ENCODE results near the gene CPPED1.

The CPPED1 gene

DNA sequence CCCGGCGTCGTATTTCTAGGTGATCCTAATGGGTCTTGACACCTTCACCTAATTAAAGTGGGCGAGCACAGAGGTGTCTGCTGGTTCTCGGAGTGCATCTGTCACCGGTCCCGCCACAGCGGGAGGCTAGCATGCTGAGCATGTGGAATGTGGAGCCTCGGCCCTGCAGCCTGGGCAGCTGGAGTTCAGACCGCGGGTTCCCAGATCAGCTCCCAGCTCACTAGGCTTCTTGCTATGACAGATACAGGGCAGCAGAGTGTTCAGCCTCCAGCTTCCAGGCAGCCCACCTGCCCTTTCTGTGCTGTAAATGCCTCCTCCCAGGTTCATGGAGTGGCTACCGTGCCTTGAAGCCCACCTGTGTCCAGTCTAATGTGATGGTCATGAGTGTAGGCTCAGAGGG lies 166.7 kb downstream of the CPPED1 start:
- DNase-seq: no peak

DNA sequence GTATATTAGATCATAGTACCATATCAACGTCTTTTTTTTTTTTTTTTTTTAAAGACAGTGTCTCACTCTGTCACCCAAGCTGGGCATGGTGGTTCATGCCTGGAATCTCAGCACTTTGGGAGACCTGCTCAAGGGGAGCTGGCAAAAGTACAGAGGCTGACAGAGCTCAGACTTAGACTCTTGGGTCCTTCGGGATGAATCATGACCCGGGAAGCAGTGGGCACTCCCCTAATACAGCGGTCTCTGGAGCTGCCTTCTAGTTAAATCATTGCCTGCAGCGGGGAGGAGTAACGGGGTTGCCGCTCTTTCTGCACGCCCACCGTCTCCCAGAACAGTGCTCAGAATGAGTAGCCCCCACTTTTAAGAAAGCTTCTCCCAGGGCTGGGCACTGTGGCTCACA lies 174.4 kb downstream of the CPPED1 start:
- no peak for DNase-seq

DNA sequence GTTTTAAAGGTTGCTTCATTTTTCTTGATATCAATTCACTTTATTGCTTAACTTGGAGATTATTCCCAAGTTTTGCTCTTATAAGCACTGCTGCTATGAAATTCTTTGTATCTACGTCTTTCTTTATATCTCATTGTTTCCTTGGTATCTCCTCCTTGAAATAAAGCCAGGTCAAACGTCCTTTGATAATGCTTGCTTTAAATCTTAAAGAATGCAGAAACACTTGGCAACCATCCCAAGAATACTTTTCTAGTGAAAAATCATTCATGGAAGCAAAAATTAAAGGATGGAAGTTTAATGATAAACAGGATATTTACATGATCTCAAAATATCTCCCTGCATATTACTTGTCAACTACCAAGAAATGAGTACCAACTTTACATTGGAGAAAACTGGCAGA lies 175.2 kb downstream of the CPPED1 start:
- DNase-seq: no peak

DNA sequence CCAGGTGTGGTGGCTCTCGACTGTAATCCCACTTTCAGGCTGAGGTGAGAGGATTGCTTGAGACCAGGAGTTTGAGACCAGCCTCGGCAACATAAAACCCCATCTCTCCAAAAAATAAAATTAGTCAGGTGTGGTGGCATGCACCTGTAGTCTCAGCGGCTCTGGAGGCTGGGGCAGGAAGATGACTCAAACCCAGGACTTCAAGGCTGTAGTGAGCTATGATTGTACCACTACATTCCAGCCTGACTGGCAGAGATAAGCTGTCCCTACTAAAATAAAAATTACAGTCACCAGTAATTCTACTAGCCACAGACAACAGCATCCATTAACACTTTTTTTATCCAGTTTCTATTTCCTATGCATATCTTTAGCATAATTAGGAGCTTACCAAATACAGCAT lies 176.3 kb downstream of the CPPED1 start:
- no peak for DNase-seq

DNA sequence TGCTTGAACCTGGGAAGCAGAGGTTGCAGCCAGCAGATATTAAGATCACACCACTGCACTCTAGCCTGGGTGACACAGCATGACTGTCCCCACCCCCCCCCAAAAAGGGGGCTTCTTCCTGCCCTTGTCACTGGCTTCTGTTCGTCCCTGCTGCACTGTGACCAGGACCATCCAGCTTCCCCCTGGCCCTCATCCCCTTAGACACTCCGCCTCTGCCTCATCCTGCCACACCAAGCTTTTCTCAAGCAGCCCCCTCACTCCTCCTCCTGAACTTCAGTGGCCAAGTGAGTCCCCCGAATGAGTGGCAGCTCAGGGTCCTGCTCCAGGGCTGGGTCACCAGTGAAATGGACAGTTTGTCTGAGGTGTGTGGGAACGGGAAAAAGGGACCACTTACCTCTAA lies 177.3 kb downstream of the CPPED1 start:
- no peak for DNase-seq

DNA sequence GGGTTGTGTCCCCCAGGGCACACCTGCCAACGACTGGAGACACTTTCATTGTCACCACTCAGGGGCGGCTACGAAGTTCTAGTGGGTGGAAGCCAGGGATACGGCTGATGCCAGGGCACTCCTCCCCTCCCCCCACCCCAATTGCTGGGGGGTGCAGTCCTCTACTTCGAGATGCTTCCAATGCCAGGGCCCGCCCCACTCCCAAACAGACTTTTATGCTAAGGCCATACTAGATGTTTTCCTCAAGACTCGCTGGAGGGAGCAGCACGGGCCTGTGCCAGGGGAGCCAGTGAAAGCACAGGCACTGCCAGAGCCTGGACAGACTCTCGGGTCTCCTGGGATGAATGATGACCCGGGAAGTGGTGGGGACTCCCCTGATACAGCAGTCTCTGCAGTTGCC lies 178.0 kb downstream of the CPPED1 start:
- DNase-seq: no peak

DNA sequence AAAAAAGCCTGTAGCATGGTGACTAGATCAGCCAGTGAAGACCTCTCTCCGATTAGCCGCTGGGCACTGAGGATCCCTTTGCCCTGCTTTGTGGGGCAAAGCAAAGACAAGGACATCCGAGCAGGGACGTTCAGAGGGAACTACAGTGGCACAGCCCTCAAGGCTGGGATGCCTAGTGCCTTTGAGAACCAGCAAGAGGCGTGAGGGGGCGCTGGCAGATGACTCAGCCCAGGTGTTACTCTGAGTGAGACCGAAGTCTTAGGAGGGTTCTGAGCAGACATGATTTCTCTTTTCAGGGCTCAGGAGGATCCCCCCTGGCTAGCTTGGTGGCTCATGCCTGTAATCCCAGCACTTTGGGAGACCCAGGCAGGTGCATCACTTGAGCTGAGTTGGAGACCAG lies 178.6 kb downstream of the CPPED1 start:
- no peak for DNase-seq

DNA sequence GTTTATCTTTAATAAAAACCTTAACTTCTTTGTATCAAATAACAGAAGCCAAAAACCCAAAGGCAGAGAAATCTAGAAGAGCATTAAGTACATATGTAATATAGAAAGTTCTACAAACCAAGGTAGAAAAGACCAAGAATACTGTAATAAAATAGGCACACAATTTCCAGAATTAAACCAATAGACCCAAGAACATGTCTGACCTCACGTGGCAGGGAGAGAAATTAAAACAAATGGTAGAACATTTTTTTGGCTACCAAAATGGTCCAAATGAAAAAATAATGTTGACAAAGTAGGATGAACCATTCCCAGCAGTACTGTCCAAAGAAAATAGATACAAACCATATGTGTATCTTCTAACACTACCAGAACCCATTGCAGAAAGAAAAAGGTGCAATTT lies 183.5 kb downstream of the CPPED1 start:
- no peak for DNase-seq

DNA sequence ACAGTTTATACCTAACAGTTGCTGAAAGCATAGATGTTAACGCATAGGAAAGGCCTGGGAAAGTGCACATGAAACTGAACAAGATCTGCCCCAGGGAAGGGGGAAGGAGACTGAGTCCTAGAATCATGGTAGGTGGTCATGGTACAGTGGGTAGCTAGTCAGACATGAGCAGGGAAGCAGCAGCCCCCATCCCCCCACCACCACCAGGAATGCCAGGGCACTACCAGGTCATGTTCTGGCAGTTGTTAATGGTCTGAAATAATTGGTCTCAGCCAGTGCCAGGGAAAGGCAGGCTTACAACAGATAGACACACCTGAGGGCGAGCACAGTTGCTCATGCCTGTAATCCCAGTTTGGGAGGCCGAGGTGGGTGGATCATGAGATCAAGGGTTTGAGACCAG lies 185.2 kb downstream of the CPPED1 start:
- DNase-seq: no peak

DNA sequence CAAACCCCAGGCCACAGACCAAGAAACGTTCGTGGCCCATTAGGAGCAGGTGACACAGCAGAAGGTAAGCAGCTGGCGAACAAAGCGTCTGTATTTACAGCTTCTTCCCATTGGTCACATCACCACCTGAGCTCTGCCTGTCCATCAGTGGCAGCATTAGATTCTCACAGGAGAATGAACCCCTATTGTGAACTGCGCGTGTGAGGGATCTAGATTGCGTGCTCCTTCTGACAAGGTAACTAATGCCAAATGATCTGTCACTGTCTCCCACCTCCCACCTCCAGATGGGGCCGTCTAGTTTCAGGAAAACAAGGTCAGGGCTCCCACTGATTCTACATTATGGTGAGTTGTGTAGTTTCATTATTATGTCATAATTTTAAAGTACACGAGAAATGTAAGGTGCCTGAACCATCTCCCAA lies 186.3 kb downstream of the CPPED1 start:
- no peak for DNase-seq

DNA sequence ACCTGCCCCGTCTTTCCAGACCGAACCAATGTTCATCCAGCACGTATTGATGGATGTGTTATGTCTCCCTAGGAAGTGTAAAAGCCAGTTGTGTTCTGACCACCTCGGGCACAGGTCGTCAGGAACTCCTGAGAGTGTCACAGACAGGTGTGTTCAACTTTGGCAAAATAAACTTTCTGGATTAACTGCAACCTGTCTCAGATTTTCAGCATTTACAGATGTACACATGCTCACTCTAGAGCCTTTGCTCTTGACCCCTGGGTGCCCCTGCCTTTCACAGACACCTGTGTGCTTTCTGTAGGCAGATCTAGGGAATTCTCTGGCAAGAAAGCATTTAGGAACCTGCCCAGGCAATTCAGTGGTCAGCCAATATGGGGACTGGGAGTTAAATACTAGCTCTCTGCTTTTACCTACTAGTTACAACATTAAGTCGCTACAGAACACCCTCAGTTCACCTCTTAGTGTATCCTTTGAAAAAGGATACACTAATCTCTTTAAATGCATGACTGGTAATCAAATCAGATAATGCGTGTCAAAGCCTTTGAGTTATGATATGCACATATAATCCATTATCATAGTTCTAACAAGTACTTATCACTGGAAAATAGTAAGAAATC lies 188.9 kb downstream of the CPPED1 start:
- no peak for DNase-seq

DNA sequence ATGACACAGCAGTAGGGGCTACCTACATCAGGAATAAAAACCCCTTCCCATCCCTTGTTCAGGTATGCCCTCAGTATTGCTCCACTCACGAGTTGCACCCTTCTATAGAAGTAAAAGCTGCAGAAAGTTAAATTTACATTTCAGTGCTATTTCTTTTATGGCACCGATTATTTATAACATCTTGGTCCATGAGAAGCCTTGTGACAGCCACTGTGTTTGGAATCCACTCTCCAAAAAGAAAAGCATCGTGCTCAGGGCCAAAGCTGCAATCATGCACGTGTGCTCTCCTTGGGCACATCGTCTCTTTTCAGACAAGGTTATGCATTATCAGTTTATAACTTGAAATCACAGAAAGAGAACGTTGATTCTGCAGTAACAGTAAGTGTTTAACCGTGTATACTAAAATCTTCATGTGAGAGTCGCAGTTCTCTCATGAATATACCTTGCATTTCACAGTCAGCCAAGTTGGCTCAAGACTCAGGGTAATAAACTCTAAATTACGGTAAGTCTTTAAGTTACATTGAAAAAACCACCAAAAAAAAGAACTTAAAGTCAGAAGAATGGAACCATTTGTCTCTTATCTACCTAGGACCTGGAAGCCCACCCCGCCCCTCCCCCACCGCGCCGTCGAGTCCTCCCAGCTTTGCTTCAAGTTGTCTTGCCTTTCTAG lies 189.6 kb downstream of the CPPED1 start:
- DNase-seq: no peak

DNA sequence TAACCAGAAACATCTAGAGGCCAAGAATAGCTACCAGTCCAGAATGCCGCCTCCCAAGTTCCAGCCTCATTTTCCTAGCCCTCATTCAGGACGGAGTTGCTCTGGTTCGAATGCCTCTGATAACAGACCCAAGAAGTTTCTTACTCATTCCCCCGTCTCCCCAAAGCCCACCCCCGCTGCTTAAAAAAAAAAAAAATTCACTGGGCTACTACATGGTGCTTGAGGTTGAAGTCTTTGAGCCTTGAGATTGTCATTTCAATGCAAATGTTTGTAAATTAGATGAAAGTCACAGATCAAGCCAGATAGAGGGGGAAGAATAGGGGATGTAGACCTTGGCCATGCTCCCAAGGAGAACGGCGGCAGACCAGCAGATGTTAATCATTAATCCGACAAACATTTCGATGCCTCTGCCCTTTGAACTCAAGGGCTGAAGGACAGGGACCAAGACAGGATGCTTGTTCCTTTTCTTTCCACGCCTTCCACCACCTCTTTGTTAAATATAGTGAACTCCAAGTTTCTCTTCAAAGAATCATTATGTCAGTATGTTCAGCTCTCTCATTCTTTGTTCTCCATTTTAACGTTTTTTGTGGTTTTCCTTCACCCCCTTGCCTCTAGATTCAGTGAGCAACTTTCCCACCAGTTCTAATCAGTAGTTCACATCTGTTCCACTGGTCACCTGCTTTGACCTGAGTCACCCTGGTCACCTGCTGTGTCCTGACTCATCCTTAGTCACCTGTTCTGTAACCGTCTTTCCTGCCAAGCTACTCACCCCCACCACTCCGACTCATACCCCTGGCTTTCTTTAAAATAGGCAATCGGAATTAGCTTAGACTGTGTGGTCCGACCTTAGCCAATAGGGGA lies 190.3 kb downstream of the CPPED1 start:
- DNase-seq: no peak

DNA sequence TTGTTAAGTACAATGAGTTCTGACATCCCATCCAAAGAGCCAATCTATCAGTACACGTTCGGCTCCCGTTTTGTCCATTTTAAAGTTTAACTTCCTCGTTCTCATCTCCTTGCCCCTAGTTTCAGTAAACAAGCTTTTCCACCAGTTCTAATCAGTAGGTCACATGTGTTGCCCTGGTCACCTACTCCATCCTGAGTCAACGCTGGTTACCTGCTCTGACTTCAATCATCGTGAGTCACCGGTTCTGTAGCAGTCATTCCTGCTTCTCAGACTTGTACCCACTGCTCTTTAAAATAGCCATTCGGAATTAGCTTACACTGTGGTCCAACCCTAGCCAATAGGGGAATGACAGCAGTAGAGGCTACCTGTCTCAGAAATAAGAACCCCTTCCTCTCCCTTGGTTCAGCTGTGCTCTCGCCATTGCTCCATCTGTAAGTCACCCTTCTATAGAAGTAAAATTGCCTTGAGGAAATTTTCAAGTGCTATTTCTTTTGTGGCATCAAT lies 191.0 kb downstream of the CPPED1 start:
- DNase-seq: no peak

DNA sequence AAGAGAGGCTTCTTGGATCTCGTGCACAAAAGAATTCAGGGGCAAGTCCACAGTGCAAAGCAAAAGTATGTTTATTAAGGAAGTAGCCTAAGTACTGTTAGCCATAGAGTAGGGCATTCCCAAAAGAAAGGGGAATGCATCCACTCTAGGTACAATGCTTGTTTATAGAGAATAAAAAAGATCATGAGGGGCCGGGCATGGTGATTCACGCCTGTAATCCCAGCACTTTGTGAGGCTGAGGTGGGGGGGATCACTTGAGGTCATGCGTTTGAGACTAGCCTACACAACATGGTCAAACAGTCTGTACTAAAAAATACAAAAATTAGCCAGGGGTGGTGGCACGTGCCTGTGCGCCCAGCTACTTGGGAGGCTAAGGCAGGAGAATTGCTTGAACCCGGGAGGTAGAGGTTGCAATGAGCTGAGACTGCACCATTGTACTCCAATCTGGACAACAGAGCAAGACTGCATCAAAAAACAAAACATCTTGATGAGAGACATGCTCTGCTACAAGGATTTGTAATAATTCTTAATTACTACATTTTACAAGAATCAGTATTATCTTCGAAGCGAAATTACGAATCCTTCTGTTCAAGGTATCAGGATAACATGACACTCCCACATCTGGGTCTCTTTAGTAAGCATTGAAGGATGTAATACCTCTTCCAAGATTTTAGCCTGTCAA lies 191.6 kb downstream of the CPPED1 start:
- DNase-seq: no peak

DNA sequence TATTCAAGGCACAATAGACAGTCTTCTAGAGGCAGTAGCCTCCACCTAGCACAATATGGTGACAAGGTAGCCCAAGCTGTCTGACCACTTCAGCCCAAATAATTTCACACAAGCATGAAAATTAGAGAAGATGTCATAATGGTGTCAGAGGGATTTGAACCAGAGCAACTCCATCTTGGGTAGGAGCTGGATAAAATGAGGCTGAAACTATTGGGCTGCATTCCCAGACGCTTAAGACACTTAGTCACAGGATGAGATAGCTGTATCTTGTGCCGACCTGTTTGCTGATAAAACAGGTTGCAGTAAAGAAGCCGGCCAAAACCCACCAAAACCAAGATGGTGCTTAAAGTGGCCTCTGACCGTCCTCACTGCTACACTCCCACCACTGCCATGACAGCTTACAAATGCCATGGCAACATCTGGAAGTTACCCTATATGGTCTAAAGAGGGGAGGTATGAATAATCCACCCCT lies 192.6 kb downstream of the CPPED1 start:
- DNase-seq: no peak

DNA sequence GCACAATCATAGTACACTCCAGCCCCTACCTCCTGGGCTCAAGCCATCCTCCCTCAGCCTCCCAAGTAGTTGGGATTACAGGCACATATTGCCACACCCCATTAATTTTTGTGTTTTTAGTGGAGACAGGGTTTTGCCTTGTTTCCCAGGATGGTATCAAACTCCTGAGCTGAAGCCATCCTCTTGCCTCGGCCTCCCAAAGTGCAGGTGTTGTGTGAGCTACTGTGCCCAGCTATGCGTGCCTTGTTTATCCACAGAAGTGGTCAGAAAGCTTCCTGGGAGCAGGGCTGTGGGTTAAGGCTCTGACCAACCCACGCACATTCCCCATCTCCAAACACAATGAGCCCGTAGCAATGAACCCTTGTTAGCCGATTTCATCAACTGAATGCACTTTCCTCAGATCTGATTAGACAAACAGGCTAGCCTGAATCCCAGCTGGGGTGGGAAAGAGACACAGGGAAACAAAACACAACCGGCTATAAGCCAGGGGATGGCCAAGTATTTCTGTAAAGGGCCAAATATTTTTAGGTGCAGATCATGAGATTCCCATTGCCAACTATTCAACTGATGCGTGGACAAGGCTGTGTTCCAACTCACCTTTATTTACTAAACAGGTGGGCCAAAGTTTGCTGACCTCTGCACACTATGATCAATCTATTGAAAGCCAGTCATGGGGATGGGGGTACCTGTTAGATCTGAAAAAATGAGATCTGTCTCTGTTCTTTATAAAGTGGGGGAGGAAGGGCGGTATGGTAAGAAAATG lies 193.6 kb downstream of the CPPED1 start:
- DNase-seq: no peak

Data from hippocampal formation (tissue), 2 donors.